NCI-H82 treated with DMSO at 0.1 percent for 48 hours (cell line): Measurements from ENCODE around the gene PRKAG3.
"Not testable (repeated sequence)": the region's sequence is repeated elsewhere in the genome, so short reads cannot be mapped to it uniquely, and the experiment has no call there.

ENCODE experiments used
- DNase-seq: peaks from one replicate; lab custom pipeline; 2025; ENCODE audit not compliant: unreplicated experiment; lab: John Stamatoyannopoulos, UW

Gene PRKAG3

DNA sequence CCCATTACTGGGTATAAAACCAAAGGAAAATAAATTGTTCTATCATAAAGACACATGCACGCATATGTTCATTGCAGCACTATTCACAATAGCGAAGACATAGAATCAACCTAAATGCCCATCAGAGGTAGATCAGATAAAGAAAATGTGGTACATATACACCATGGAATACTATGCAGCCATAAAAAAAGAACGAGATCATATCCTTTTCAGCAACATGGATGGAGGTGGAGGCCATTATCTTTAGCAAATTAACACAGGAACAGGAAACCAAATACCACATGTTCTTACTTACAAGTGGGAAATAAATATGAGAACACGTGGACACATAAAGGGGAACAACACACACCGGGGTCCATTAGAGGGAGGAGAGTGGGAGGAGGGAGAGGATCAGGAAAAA lies 12.7 kb upstream of the PRKAG3 start:
- DNase-seq, result not testable (repeated sequence)

DNA sequence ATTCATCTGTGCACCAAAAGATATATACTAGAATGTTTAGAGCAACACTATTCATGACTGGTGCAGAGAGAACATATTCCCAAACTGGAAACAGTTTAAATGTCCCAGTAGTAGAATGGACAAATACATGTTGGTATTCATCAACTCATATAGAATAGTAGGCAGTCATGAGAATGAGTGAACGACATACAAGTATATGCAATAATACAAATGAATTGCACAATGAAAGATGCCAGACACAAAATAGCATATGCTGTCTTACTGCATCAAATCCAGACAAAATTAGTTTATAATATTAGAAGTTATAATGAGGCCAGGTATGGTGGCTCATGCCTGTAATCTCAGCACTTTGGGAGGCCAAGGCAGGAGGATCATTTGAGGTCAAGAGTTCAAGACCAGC lies 8.3 kb upstream of the PRKAG3 start:
- DNase-seq, result no peak

DNA sequence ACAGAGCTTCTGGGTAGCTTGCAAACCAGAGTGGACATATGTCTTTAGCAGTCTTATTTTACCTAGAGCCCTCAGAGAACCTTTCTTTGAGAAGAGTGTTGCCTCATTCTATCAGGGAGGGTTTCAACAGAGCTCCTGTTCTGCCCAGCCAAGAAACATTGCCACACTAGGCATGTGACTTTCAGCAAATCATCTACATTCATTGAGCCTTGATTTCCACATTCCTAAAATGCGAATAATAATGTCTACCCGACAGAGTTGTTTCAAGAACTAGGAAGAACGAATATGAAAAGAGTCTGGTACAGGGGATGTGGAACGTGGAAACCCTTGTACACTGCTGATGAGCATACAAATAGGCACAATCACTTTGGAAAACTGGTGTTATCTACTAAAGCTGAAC lies 7.8 kb upstream of the PRKAG3 start:
- DNase-seq, result no peak

DNA sequence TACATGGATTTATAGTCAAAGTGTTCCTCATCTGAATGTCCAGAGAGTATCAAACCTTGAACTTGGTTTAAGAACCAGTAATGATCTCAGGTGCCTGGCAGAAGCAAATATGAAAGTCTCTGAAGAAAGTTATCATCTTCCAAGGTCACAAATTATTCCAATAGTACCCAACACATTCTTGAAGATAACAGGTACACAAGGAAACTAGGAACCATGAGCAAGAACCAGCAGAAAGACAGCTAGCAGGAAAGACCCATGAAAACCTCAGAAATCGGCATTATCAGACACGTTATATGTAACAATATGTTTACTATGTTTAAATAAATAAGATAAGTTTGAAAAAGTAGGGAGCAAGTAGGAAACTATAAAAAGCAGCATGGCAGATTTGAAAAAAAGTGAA lies 5.9 kb upstream of the PRKAG3 start:
- DNase-seq, result no peak

DNA sequence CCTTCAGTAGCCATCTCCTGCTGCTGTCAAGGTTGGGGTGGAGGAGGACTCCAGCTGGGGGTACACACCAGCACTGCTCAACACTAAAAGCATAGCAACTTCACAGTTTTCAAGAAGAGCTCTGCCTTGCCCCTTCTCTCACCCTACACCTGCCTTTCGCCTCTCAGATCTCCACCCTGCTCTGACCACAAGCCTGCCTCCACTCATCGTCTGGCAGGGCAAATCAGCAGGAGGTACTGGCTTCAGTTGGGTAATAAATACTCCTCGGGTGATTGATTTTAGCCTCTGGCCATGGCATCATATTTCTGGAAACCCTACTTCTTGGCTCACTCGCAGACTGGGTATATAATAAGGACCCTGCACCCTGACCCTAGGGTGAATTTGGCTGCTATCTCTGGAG lies 3.1 kb upstream of the PRKAG3 start:
- no peak for DNase-seq

DNA sequence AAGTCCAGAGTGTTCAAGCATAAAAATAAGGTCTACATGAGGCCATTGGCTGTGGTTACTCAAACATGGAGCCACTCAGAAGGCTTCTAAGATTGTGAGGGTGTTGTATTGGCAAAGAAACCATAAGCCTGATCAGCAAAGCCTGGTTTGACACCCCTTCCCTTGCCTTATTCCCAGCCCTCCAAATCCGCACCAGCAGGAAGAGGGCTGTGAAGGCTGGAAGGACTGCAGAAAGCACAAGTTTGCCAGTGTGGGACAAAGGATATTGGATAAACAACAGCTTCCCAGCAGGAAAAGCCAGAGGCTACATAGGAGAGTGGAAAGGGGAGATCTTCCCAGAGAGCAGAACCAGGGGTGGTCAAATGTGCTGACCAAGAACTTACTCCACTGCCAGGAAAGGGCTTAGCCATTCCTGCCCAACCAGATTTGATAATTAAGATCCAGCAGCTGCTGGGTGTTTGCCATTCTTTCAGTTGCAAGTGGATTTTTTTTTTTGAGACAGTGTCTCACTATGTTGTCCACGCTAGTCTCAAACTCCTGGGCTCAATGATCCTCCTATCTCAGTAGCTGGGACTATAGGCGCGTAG lies 1.5 kb upstream of the PRKAG3 start:
- no peak for DNase-seq

DNA sequence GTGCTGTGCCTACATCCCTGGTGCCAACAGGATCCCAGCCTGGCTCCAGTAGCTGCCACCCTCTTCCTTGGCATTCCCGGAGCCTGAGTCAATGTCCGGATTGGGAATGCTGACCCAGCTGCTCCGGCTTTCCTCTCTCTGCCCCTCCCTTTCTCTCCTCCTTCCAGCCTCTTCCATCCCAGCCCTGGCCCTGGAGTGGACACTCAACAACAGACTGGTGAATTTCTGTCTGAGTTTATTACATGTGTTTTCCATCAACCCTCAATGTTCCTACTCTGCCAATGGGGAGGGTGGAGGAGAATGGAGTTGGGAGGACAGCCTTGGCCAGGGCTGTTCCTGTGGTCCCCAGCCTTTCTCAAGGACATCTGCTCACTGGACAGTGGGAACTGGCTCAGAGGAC lies 917 bp upstream of the PRKAG3 start:
- DNase-seq, result no peak

DNA sequence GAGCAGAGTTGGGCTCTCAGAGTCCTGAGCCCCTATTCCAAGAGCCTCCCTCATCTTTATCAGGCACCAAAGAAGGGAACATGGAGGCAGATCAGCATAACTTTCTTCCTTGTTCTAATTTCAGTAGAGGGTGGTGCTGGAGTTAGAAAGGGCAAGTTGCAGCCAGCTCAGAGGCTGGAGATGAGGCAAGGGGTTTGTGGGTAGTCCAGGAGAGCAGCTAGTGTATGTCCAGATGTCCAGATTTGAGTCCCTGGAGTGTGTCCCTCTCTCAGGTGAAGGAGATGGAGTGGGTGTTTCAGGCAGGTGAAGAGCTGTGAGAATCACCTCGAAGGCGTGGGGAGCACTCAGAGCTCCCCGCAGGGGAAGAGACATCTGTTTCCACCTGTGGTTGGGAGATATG lies 478 bp upstream of the PRKAG3 start:
- DNase-seq, result no peak

DNA sequence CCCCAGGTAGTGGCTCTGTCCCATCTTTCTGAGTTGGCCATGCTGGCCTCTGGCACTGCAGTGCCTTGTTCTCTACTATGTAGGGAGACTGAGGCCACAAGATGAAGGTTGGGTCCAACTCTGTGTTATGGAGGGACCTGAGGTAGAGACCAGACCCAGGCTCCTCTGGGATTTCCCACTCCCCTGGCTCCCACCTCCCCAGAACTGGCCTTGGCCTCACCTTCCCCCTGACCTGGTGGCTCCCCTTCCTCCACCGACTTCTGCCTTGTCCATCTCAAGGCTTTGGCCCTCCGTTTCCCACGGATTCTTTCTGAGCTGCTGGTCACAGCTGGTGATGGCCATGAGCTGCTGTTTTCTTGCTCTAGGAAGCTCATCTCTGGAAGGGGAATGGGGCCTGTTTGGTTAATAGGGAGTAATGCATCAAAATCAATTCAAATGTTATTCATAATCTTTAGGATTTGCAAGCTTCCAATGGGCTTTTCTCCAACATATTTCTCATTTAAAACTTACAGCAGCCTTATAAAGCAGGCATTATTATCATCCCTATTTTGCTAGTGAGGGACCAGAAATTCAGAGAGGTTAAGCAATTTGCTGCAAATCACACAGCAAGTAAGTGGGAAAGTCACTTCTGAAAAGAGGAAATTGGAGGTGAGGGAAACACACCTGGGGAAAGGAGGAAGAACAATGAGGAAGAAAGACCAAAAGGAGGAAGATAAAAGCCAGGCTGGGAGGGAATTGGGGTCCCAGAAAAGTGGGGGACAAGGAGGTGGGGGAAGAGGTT lies 887 bp downstream of the PRKAG3 start:
- no peak for DNase-seq

DNA sequence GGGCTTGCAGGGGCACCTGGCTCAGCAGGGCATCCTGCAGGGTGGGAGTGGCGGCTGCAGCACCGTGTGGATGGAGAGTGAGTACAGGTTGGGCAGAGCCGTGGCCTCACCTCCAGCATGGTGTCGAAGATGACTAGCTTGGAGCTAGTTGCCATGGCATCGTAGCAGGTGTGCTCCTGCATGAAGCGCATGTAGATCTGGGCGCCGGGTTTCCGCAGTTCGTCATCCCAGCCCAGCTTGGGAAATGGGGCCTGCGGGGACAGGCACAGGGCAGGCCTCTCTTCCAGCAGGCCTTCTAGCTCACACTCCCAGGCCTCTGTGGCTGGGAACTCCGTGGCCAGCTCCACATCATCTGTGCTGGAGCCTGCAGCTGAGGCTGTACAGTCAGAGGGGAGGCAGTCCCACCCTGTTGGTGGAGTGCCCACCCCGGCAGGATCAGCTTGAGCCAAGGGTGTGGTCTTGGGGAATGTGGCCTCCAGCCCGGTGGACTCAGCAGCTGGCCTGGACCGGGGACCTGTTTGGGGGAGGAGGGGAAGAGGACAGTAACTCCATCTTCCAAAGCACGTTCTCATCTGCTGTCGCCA lies 1.6 kb downstream of the PRKAG3 start:
- DNase-seq, result no peak

DNA sequence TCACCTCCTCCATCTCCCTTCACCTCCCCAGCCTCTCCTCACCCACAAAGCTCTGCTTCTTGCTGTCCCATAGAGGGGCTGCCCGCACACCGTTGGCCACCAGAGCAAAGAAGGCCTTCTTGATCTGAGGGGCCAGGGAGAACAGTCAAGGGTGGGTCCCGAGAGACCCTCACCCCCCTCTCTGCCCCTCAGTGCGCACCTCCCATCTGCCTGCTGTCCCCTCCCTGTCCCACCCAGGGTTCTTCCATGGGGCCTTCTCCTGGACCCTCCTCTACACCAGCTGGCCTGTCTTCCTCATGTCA lies 3.2 kb downstream of the PRKAG3 start:
- no peak for DNase-seq

DNA sequence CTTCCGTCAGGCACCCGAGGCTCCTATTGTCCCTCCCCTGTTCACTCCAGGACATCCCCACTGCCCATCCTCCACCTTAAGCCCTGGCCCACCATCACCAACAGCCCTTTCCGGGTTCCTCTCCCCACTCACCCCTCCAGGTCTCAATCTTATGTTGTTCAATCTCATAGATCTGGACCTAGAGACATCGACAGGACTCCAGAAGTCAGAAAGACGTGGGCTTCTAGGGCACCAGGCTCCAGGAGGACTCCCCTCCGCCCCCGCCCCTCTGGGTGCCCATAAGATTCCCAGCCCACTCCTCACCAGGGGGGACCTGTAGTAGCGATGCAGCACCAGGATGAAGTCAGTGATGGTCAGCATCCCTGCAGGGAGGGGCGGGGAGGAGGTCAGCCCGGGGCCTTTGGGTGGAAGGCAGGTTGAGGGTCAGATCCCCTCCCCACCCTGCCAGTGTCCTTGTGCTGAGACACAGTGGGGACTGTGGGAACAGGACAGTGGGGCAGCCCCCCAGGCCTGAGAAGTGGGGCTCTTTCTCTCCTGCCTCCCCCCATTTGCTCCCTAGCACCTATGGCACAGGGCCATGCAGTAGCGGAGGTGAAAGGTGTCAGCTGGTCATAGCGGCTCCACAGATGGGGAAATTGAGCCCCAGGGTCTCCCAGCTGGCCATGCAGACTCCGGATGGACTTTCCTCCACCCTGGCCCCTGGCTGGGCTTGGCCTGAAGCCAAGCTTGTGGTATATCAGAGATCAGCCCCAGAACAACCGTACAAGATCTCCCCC lies 3.7 kb downstream of the PRKAG3 start:
- DNase-seq, result no peak

DNA sequence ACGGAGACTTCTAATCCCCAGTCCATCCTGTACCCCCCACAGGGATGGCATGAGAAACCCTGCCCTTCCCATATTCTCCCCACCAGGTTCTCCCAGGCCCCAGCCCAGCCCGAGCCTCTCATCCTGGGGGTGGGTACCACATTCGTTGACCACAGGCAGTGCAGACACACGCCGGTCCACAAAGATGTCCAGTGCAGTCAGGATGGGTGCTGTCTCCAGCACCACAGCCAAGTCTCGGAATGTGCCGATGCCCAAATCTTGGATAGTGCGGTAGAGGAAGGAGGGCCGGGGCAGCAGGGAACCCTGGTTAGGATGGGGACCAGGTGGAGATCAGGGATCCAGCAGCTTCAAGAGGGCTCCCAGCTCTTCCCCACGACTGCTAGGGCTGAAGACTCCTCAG lies 4.8 kb downstream of the PRKAG3 start:
- DNase-seq, result no peak

DNA sequence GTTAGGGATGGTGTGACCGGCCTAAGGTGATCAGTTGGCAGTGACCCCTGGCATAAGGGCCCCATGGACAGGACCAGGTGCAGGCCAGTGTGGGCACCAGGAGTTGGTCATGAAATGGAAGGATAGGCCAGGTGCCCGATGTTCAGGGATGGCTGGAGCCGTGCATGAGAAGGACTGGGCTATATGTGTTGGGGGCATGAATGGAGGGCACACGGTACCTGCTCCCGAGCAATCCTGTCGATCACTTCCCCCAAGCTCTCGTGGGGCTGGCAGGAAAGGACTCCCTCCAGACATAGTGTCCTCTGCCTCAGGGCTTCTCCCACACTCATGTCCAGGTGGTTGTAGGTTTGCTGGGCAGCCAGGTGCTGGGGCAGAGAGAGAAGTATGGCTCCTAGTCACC lies 7.6 kb downstream of the PRKAG3 start:
- no peak for DNase-seq

DNA sequence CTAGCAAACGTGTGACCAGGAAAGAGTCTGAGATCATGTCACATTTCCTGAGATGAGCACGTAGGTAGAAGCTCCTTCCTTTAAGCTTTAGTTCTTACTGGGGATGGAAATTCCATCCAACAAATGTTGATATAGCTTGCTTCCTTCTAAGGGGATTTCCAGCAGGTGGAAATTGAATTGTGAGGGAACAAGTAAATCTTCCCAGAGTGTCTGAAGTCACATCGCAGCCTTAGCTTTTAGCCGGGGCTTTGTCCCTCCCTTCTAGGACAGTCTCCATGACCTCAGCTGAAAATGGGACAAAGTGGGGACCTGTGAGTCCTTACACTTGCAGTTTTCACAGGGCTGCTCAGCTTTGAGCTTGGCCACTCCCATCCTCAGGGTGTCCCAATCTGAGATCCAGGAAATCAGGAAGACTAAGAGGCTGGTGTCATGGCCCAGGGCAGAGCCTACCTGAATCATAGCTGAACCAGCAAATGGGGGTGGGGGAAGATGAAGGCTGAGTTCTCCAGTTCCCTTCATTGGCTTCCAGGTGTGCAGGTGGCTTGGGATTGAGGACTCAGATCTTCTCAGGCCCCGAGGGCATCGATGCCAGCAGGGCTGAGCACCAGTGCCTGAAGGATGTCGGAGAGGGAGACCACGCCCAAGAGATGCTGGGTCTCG lies 8.3 kb downstream of the PRKAG3 start:
- no peak for DNase-seq

DNA sequence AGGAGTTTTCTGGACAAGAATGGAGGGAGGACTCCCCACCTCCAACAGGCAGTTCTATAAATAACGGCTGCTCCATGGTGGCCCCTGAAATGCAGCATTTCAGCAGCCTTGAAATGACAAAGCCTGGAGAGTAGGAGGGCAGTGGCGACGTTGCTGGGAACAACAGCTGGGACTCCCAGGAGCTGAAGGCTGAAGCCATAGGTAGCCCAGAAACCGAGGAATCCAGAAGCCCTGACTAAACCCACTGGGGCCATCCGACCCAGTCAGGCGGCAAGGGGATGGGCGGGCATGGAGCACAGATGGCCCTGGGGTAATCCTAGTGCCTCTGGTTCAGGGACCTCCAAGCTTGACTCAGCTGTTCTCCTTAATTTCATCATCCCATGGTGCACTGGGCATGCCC lies 9.0 kb downstream of the PRKAG3 start:
- no peak for DNase-seq

DNA sequence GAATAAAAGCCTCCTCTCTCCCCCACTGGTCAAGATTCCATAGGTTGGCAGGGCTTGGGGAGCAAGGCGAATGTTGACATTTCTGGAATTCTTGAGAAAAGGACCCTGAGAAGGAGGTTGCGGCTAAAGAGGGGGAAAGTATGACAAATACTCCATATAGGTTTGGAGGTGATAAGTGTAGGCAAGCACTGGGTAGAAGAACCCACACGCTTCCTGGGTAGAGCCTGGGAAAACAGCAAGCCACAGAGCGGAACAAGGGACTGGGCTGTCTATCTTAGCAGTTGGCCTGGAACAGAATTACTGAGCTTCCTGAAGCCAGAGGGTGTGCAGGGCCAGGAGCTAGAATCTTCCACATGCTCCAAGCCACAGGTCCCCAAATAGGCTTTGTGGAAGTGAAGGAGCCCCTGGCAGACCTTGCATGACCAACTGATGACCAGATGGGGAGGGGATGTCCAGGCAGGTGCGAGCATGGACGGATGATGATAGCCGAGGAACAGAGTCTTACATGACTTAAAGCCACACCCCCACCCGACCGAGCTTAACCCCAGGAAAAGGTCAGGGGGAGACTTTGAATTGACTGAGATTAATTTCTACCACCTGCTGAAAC lies 9.9 kb downstream of the PRKAG3 start:
- DNase-seq, result no peak

DNA sequence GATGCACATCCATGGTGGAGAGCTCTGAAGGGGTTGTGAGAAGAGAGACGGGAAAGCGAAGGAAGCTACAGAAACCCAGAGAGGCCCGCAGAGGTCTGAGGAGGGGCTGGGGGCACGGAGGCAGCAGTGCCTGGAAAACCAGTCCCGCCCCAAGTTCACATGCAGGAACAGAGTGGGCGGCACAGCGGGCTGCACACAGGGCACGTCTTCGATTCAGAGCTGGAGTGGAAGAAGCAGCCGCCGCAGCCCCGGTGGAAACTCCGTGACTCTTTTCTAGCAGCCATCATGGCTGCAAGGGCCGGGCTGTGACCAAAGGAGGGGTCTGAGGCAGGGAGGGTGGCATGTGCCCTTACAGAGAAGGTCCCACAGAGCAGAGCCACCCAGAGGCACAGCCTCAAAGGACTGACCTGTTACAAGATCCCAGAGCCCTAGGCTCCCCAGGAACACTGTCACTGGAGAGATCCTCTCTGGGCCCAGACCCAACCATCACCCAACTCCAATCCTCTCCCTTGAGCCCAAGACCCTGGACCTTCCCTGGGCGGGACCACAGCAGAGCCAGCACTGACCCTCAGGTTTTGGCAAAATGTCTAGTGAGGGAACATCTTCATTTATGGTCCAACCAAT lies 10.7 kb downstream of the PRKAG3 start:
- no peak for DNase-seq

DNA sequence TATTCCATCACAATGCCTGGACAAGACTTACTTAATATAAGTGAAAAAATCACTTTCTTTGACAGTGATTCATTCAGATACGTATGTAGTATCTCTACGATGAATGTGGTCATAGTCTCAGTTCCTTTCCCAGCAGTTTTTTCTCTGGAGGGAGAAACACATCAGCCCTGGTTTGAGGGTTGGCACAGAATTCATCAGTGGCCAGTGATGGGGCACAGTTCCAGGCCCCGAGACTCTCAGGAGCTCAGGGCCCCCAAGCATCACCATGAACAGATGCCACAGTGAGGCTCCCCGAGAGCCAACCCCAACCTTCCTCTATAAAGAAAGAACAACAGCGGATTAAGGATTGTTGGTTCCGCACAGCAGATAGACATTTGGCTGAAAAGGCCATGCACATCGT lies 12.5 kb downstream of the PRKAG3 start:
- no peak for DNase-seq

DNA sequence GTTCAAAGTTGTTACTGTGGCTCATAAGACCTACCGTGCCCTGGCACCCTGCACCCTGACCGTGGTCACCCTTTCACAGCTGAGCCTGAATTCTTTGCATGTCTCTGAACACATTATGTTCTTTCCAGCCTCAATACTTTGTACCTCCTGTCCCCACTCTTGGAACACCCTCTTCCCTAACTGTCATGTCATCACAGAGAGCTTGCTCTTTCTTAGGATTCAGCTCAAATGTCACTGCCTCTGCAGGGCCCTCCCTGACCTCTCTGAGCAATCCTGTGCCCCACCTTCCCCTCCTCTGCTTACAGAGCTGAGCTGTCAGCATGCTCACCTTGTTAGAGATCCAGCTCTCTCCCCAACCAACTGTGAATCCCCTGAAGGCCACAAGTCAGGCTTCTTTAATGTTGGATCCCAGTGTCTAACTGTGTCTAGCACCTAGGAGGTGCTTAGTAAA lies 15.0 kb downstream of the PRKAG3 start:
- DNase-seq, result no peak

DNA sequence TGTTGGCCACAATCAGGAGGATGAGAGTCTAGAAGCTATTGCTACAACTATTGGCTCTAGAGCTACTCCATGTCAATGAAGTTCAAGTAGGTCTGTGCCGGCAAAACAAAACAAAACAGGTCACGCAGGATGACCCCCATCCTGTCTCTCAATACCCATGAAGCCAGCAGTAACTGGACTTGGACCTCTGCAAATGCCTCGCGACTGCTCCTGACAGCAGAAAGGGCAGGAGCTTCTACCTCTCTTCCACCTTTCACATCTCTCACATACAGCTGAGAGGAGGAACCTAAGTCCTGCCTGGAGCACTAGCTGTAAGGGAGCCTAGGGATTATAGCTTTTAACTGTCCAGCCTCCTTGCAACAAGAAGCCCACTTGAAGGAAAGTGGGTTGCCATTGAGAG lies 16.0 kb downstream of the PRKAG3 start:
- no peak for DNase-seq
